Spleen (tissue), 7 donors: ENCODE measurements around the gene TAL1.

Experiments used
- CTCF ChIP-seq, 11 experiments: fragments of 200-600 bp in 7 of 11; fragments of 450-650 bp in 4 of 11; sonication (generic) in 4 of 11; IDR thresholded peaks in 8 of 11; conservative IDR thresholded peaks in 3 of 11; 1 replicate in 7 of 11; 2 replicates in 4 of 11; pipeline versions ENCODE4 v1.4.0 to v1.8.0; 2016 to 2021; ENCODE audit warnings: antibody characterized with exemption in 11 of 11, inconsistent platforms in 4 of 11, mild to moderate bottlenecking in 1 of 11
- POLR2A ChIP-seq, 3 donors: fragments of 450-650 bp; IDR thresholded peaks; one replicate each; pipeline ENCODE4 v1.5.1; 2017; ENCODE audit warnings: antibody characterized with exemption in 3 of 3, mild to moderate bottlenecking in 1 of 3
- donor health status: DM: no; HTN: no; CAD: no; lungs with moderate emphysema.
- donor health status: DM: no; HTN: no; CAD: no.
- donor health status: DM: no; HTN: no; CAD: no.

GRCh38 chr1:47179988-47180563 lies 51.9 kb downstream of the TAL1 start:
- TF ChIP-seq CTCF (IDR thresholded peaks at IDR 0.05 in 8 of 11, conservative IDR thresholded peaks at IDR 0.05 in 3 of 11) (no peak), POLR2A (IDR thresholded peaks at IDR 0.05) (no peak)
